Measurements from ENCODE around the gene CLCNKA.

DNA sequence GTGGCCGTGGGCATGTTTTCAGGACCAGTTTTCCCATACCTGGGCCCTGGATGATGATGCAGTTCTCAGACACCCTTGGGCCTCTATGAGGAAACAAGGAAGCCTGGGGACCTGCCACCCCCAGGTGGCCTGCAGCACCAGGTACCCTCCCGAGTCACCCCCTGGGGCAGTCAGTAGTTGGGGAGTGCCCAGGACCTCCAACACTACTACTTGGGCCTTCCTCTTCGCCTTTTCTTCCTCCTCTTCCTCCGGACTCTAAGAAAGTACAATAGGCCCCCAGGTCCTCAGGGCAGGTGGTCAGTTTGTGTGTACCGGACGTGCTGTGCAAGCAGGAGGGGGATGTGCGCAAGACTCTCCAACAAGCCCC lies 29.7 kb upstream of the CLCNKA start:
- TF ChIP-seq, protein P1, sequence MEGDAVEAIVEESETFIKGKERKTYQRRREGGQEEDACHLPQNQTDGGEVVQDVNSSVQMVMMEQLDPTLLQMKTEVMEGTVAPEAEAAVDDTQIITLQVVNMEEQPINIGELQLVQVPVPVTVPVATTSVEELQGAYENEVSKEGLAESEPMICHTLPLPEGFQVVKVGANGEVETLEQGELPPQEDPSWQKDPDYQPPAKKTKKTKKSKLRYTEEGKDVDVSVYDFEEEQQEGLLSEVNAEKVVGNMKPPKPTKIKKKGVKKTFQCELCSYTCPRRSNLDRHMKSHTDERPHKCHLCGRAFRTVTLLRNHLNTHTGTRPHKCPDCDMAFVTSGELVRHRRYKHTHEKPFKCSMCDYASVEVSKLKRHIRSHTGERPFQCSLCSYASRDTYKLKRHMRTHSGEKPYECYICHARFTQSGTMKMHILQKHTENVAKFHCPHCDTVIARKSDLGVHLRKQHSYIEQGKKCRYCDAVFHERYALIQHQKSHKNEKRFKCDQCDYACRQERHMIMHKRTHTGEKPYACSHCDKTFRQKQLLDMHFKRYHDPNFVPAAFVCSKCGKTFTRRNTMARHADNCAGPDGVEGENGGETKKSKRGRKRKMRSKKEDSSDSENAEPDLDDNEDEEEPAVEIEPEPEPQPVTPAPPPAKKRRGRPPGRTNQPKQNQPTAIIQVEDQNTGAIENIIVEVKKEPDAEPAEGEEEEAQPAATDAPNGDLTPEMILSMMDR (conservative IDR thresholded peaks at IDR 0.05; ENCODE audit: low read length): no peak
- no peak for TF ChIP-seq EZH2phosphoT487 (IDR thresholded peaks at IDR 0.05; ENCODE audit: borderline replicate concordance, low read depth, low read length)
